Upper lobe of left lung (tissue), 6 donors: ENCODE results near the gene MACROD2. TPM values are rescaled to one million over a fixed set of nuclear protein-coding genes. Genes with fewer than 3 reads are reported as not detected.

ENCODE experiments used
- ATAC-seq, 2 donors: fragments of 200-7000 bp; cut with Tn5 transposase; one replicate each; pipeline ENCODE4 v1.9.1; 2022; ENCODE audit warnings: mild to moderate bottlenecking in 2 of 2, moderate library complexity in 2 of 2; ENCODE audit not compliant: low FRiP score in 2 of 2
- DNase-seq, 2 donors: peaks; one replicate each; pipeline ENCODE4 v3.0.0-alpha.2; 2019 to 2020
- H3K27ac ChIP-seq, 4 donors: fragments of 200-600 bp; sonication (generic); one replicate each; pipeline ENCODE4 v1.5.1; 2016 to 2019
- H3K27me3 ChIP-seq, 4 donors: fragments of 200-600 bp; sonication (generic); one replicate each; pipeline ENCODE4 v1.5.1; 2017 to 2019
- H3K36me3 ChIP-seq, 4 donors: fragments of 200-600 bp; sonication (generic); one replicate each; pipeline ENCODE4 v1.5.1; 2016 to 2019
- H3K4me1 ChIP-seq, 4 donors: fragments of 200-600 bp; sonication (generic); one replicate each; pipeline ENCODE4 v1.5.1; 2018 to 2019
- H3K4me3 ChIP-seq, 4 donors: fragments of 200-600 bp; sonication (generic); one replicate each; pipeline ENCODE4 v1.5.1; 2017 to 2019; ENCODE audit warnings: mild to moderate bottlenecking in 2 of 4, moderate library complexity in 1 of 4
- H3K9me3 ChIP-seq, 4 donors: fragments of 200-600 bp; sonication (generic); one replicate each; pipeline ENCODE4 v1.5.1; 2018 to 2019
- CTCF ChIP-seq, 6 experiments: fragments of 450-650 bp in 4 of 6; fragments of 200-600 bp in 2 of 6; sonication (generic) in 2 of 6; IDR thresholded peaks; one replicate each; pipeline ENCODE4 v1.5.1; 2016 to 2019; ENCODE audit warnings: antibody characterized with exemption in 6 of 6
- EP300 ChIP-seq, 4 donors: sonication (generic); formaldehyde crosslinking; IDR thresholded peaks; one replicate each; pipeline ENCODE4 v1.5.1; 2017; ENCODE audit warnings: antibody characterized with exemption in 4 of 4, control low read depth in 2 of 4
- POLR2A ChIP-seq, 4 donors: fragments of 450-650 bp; IDR thresholded peaks; one replicate each; pipeline ENCODE4 v1.5.1; 2016 to 2017; ENCODE audit warnings: antibody characterized with exemption in 4 of 4, mild to moderate bottlenecking in 2 of 4
- POLR2AphosphoS5 ChIP-seq, 2 donors: sonication (generic); formaldehyde crosslinking; IDR thresholded peaks; one replicate each; pipeline ENCODE4 v1.5.1; 2017; ENCODE audit warnings: antibody characterized with exemption in 2 of 2
- WGBS, 2 donors: methylation state at CpG; one replicate each; pipeline ENCODE4 v1.1.5; 2017 to 2018; 5-methylcytosine and 5-hydroxymethylcytosine counted together
- total RNA-seq, 6 donors: library from RNA; depleted of rRNA in 4 of 6; stranded (reverse); fragments of >200 nt in 4 of 6; gene quantifications; one replicate each; pipeline versions ENCODE4 v1.1.0 to v1.2.1, GENCODE V29; 2016 to 2021
- donor health status: DM: no; HTN: no; CAD: no; lungs with moderate emphysema.
- donor health status: DM: no; HTN: yes; CAD: no; lungs with severe emphysema.

Gene MACROD2
- total RNA-seq, 6 donors from 2014 or later: 20.7 to 84.3 (median 36.3) TPM

DNA sequence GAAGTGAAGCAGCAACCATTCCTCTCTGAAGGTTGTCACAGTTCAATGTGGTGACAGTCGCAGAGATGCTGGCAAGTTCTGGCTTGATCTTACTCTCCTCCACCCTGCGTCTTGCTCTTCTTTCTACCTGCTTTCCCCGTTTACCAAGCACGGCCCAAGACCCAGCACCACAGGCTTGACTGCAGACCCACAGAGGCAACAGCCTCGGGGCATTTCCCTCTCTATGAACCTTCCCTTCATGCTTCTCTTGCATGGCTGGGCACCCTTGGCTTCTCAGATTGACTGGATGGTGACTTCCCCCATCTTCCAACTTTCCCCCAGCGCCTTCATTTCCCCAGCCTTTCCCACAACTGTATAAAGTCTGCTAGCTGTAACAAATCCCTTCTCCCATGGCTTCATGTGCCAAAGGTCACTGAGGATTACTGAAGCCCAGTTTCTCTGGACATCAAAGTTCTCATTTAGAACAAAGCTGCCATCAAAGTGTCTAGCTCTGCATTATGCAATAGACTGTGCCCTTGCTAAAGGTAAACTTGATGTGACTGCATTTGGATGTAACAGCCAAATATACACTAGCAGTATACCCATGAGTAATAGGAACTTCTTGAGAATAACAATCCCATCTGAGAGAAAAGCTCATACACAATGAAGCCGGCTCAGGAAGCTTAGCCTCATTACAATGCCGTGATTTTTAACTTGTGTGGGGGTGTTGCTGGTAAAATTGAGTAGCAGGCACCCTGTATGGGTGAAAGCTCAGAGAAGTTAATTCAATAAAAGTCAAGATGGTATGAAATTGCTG lies 1065.1 kb downstream of the MACROD2 start:
- WGBS, 2 donors: 80 to 86% methylated on average over 8 of the region's 8 CpGs
- Histone ChIP-seq H3K4me3 (no peak overlapping the region), H3K9me3 (no peaks in the 10 kb centered on the region), H3K4me1 (no peaks in the 10 kb centered on the region), H3K27ac (no peak overlapping the region), H3K27me3 (no peaks in the 10 kb centered on the region), H3K36me3 (no peaks in the 10 kb centered on the region)
- ATAC-seq: no peak
- TF ChIP-seq POLR2AphosphoS5 (IDR thresholded peaks at IDR 0.05) (no peak), CTCF (IDR thresholded peaks at IDR 0.05) (no peak), POLR2A (IDR thresholded peaks at IDR 0.05) (no peak), EP300 (IDR thresholded peaks at IDR 0.05) (no peak)
- no peak for DNase-seq

DNA sequence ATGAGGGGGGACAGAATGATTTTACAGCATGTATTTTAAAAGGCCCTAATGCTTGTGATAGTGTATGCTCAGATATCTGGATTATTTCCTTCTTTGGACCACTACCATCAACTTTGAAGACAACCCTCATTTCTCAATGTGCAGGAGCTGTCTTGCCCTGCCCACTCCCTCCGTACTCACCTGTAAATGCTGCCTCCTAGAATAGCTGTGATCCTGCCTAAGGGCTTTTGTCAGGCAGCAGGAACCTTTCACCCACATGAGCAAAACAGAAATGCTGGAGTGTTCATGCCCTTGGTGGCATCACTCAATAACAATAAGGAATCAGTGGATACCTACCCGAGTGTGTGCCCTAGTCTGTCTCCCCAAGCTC lies 1065.7 kb downstream of the MACROD2 start:
- Histone ChIP-seq H3K4me1 (no peaks in the 10 kb centered on the region), H3K27me3 (no peaks in the 10 kb centered on the region), H3K9me3 (no peaks in the 10 kb centered on the region), H3K4me3 (no peak overlapping the region), H3K27ac (peak overlapping the region in 1 of 4 donors; percentile 19), H3K36me3 (no peaks in the 10 kb centered on the region)
- WGBS, 2 donors: 63 to 80% methylated on average over 2 of the region's 2 CpGs
- DNase-seq (no peak), ATAC-seq (no peak)
- TF ChIP-seq EP300 (IDR thresholded peaks at IDR 0.05) (no peak), POLR2AphosphoS5 (IDR thresholded peaks at IDR 0.05) (no peak)

DNA sequence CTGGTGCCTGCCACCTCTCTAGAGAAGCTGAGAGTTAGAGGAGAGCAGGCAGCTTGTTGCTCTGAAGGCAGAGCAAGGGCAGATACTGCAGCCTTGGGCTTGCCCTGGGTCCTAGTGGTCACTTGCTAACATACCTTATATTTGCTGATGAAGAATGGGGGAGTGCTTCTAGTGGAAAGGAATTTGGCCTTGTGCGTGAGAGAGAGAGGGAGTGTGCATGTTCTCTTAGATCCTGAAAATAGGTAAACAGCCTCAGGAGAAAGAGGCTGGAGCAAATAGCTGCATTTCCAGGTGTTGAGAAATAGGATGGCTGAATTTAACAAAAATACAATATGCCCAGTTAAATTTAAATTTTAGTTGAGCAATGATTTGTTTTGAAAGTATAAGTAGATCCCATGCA lies 1066.6 kb downstream of the MACROD2 start:
- ATAC-seq (peak; percentile 23 to 49), DNase-seq (no peak)
- no peak for TF ChIP-seq POLR2AphosphoS5 (IDR thresholded peaks at IDR 0.05)
- TF ChIP-seq CTCF (IDR thresholded peaks at IDR 0.05): peak in 1 of 6 experiments; percentile 34
- Histone ChIP-seq H3K27ac (peak overlapping the region in 1 of 4 donors; percentile 19), H3K27me3 (no peaks in the 10 kb centered on the region), H3K9me3 (no peaks in the 10 kb centered on the region), H3K4me1 (no peaks in the 10 kb centered on the region), H3K36me3 (no peaks in the 10 kb centered on the region), H3K4me3 (no peak overlapping the region)
- WGBS, 2 donors: 63 to 82% methylated on average over 1 of the region's 1 CpG

DNA sequence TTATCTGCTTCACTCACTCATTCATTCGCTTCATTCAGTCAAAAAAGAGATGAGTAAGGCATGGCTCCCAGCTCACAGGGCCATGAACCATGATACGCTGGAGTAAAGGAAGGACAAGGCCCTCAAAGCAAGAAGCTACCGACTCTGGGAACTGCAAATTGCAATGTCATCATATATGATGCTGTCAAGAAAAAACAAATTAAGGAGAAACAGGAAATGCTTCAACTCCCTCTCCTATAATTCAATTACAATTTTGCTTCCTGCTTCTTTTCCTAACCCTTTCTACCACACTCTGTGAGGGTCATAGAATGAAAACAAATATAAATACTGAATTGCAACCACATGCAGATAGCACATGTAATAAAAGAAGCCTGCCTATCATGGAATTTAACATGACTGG lies 1067.8 kb downstream of the MACROD2 start:
- H3K9me3 ChIP-seq: no peaks in the 10 kb centered on the region
- no peaks in the 10 kb centered on the region for H3K36me3 ChIP-seq
- H3K27me3 ChIP-seq: no peaks in the 10 kb centered on the region
- DNase-seq: no peak
- no peak for TF ChIP-seq CTCF (IDR thresholded peaks at IDR 0.05)
- no peak for TF ChIP-seq POLR2AphosphoS5 (IDR thresholded peaks at IDR 0.05)
- no peak for TF ChIP-seq POLR2A (IDR thresholded peaks at IDR 0.05)
- TF ChIP-seq EP300 (IDR thresholded peaks at IDR 0.05): no peak
- H3K4me1 ChIP-seq: no peaks in the 10 kb centered on the region
- H3K27ac ChIP-seq: no peak overlapping the region
- H3K4me3 ChIP-seq: no peak overlapping the region
- 60 to 69% methylated on average over 3 of the region's 3 CpGs for WGBS, 2 donors
- no peak for ATAC-seq

GRCh38 chr20:15064741-15065140 lies 1069.4 kb downstream of the MACROD2 start:
- ATAC-seq: no peak
- Histone ChIP-seq H3K27ac (no peak overlapping the region), H3K4me3 (no peak overlapping the region), H3K27me3 (no peaks in the 10 kb centered on the region), H3K36me3 (no peaks in the 10 kb centered on the region), H3K4me1 (no peaks in the 10 kb centered on the region), H3K9me3 (no peaks in the 10 kb centered on the region)
- no peak for TF ChIP-seq EP300 (IDR thresholded peaks at IDR 0.05)
- TF ChIP-seq CTCF (IDR thresholded peaks at IDR 0.05): no peak
- TF ChIP-seq POLR2A (IDR thresholded peaks at IDR 0.05): no peak
- TF ChIP-seq POLR2AphosphoS5 (IDR thresholded peaks at IDR 0.05): no peak
- 76 to 77% methylated on average over 5 of the region's 5 CpGs for WGBS, 2 donors
- DNase-seq: no peak
